22Rv1 (cell line): ENCODE measurements around the gene XDH.

Source experiments
- CTCF ChIP-seq: fragments of 450-650 bp; IDR thresholded peaks from 2 replicates; pipeline ENCODE4 v1.5.1; 2017; ENCODE audit warnings: mild to moderate bottlenecking
- ZFX ChIP-seq: fragments of 450-650 bp; IDR thresholded peaks from 2 replicates; pipeline ENCODE4 v1.6.1; 2017; ENCODE audit warnings: antibody characterized with exemption, borderline replicate concordance

- TF ChIP-seq CTCF, result no peak
- no peak for TF ChIP-seq ZFX
Measured at GRCh38 chr2:31337860-31338259, 76.7 kb downstream of the XDH start.
